ENCODE measurements around the gene TSPAN12.

The TSPAN12 gene

GRCh38 chr7:120743128-120743527 lies 114.8 kb downstream of the TSPAN12 start:
- no peak for DNase-seq (ENCODE audit: low read depth)

GRCh38 chr7:120742372-120742771 lies 115.6 kb downstream of the TSPAN12 start:
- DNase-seq (ENCODE audit: low read depth) = no peak

GRCh38 chr7:120741371-120742042 lies 116.4 kb downstream of the TSPAN12 start:
- DNase-seq (ENCODE audit: low read depth) = no peak

GRCh38 chr7:120740348-120740747 lies 117.6 kb downstream of the TSPAN12 start:
- DNase-seq (ENCODE audit: low read depth) = no peak

- DNase-seq (ENCODE audit: low read depth) = no peak
These were observed 119.1 kb downstream of the TSPAN12 start for GRCh38 chr7:120738816-120739215.
